Neural progenitor cell (in vitro differentiated cells): ENCODE measurements around the gene FAT1.

Source experiments
- CTCF ChIP-seq: fragments of 200-600 bp; sonication (generic); IDR thresholded peaks from 2 replicates; pipeline ENCODE4 v1.5.1; 2017; ENCODE audit warnings: antibody characterized with exemption, mild to moderate bottlenecking
- EZH2 ChIP-seq: fragments of 200-600 bp; sonication (generic); IDR thresholded peaks from 2 replicates; pipeline ENCODE4 v1.6.1; 2017; ENCODE audit warnings: antibody characterized with exemption, mild to moderate bottlenecking, moderate library complexity

GRCh38 chr4:186684220-186684619 lies 39.4 kb downstream of the FAT1 start:
- TF ChIP-seq CTCF, result no peak
- TF ChIP-seq EZH2, result no peak
